ENCODE measurements around the gene KCNH3. TPM values are rescaled to one million over a fixed set of nuclear protein-coding genes. Genes with fewer than 3 reads are reported as not detected.

Gene KCNH3
- total RNA-seq, result 2.8 TPM
- 1.4 TPM for polyA plus RNA-seq (ENCODE audit: insufficient read depth, low read depth, low replicate concordance)
- long read RNA-seq, donor 1, partial matches to known transcripts, result 0 of 17 reads
- long read RNA-seq, donor 1, other reads (novel, unspliced or antisense), result 16 of 17 reads
- long read RNA-seq, donor 2, partial matches to known transcripts, result 18 of 18 reads
- long read RNA-seq, donor 2, other reads (novel, unspliced or antisense), result 0 of 18 reads
- long read RNA-seq, donor 3, partial matches to known transcripts, result 26 of 27 reads
- long read RNA-seq, donor 3, other reads (novel, unspliced or antisense), result 0 of 27 reads
- long read RNA-seq, donor 4, result 0 reads
- long read RNA-seq, donor 5, result 0 reads
- long read RNA-seq, donor 6, result 0 reads
- long read RNA-seq, donor 7, partial matches to known transcripts, result 2 of 6 reads
- long read RNA-seq, donor 7, other reads (novel, unspliced or antisense), result 3 of 6 reads
- long read RNA-seq, donor 8, partial matches to known transcripts, result 14 of 38 reads
- long read RNA-seq, donor 8, other reads (novel, unspliced or antisense), result 24 of 38 reads
- long read RNA-seq, donor 9, partial matches to known transcripts, result 0 of 1 reads
- long read RNA-seq, donor 9, other reads (novel, unspliced or antisense), result 0 of 1 reads
- long read RNA-seq, donor 10, result 0 reads

- no peak within 1 kb of the TSS for H3K27ac ChIP-seq (ENCODE audit: low read depth in 2 of 2, low read length in 2 of 2)
- peaks cover 0 to 15% (median 0%) of the 10 kb centered on the region in 3 donors for H3K4me1 ChIP-seq (ENCODE audit: control insufficient read depth in 2 of 3, insufficient read depth in 2 of 3, low read depth in 1 of 3, low read length in 3 of 3)
- no peak within 1 kb of the TSS for H3K9ac ChIP-seq (ENCODE audit: low read length in 3 of 3)
- no peak for FAIRE-seq
- peak; percentile 83 to 95 (median 92) for DNase-seq
- TF ChIP-seq CTCF (IDR thresholded peaks at IDR 0.05; ENCODE audit: borderline replicate concordance, extremely low read depth, insufficient read depth), result no peak
- H3K4me3 ChIP-seq (ENCODE audit: low read length in 3 of 3), result peak within 1 kb of the TSS in 2 of 3 donors; percentile 39 to 48
- peaks cover 6% of the 10 kb centered on the region for H3K27me3 ChIP-seq (ENCODE audit: control insufficient read depth, insufficient read depth, low read length)
- H3K36me3 ChIP-seq (ENCODE audit: control insufficient read depth in 2 of 3, insufficient read depth in 3 of 3, low read length in 3 of 3), result no peaks in the 10 kb centered on the region
- intact Hi-C loops (cut with DNase I), result no loop called here
- no peaks in the 10 kb centered on the region for H3K9me3 ChIP-seq (ENCODE audit: control insufficient read depth in 2 of 3, insufficient read depth in 1 of 3, low read length in 3 of 3)
Measured at GRCh38 chr12:49538510-49539403, at the start of gene KCNH3. Gene KCNH3 (plus strand): TSS chr12:49539030. CDS start chr12:49539417, 387 bp downstream.

GRCh38 chr12:49489154-49489553 lies 49.7 kb upstream of the KCNH3 start:
- H3K27me3 ChIP-seq (ENCODE audit: control insufficient read depth, insufficient read depth, low read length), result no peaks in the 10 kb centered on the region
- H3K36me3 ChIP-seq (ENCODE audit: control insufficient read depth in 2 of 3, insufficient read depth in 3 of 3, low read length in 3 of 3), result peaks cover 0 to 6% (median 0%) of the 10 kb centered on the region in 3 donors
- no peak overlapping the region for H3K27ac ChIP-seq (ENCODE audit: low read depth in 2 of 2, low read length in 2 of 2)
- no peak overlapping the region for H3K4me3 ChIP-seq (ENCODE audit: low read length in 3 of 3)
- H3K4me1 ChIP-seq (ENCODE audit: control insufficient read depth in 2 of 3, insufficient read depth in 2 of 3, low read depth in 1 of 3, low read length in 3 of 3), result no peaks in the 10 kb centered on the region
- intact Hi-C loops (cut with DNase I), result no loop called here
- DNase-seq, result no peak
- no peak for FAIRE-seq
- H3K9ac ChIP-seq (ENCODE audit: low read length in 3 of 3), result no peak overlapping the region
- no peaks in the 10 kb centered on the region for H3K9me3 ChIP-seq (ENCODE audit: control insufficient read depth in 2 of 3, insufficient read depth in 1 of 3, low read length in 3 of 3)
- no peak for TF ChIP-seq CTCF (IDR thresholded peaks at IDR 0.05; ENCODE audit: borderline replicate concordance, extremely low read depth, insufficient read depth)

- Histone ChIP-seq H3K36me3 (ENCODE audit: control insufficient read depth in 2 of 3, insufficient read depth in 3 of 3, low read length in 3 of 3) (peaks cover 0 to 8% (median 0%) of the 10 kb centered on the region in 3 donors), H3K9me3 (ENCODE audit: control insufficient read depth in 2 of 3, insufficient read depth in 1 of 3, low read length in 3 of 3) (no peaks in the 10 kb centered on the region), H3K4me3 (ENCODE audit: low read length in 3 of 3) (no peak overlapping the region), H3K27ac (ENCODE audit: low read depth in 2 of 2, low read length in 2 of 2) (no peak overlapping the region), H3K9ac (ENCODE audit: low read length in 3 of 3) (no peak overlapping the region), H3K27me3 (ENCODE audit: control insufficient read depth, insufficient read depth, low read length) (no peaks in the 10 kb centered on the region), H3K4me1 (ENCODE audit: control insufficient read depth in 2 of 3, insufficient read depth in 2 of 3, low read depth in 1 of 3, low read length in 3 of 3) (no peaks in the 10 kb centered on the region)
- TF ChIP-seq CTCF (IDR thresholded peaks at IDR 0.05; ENCODE audit: borderline replicate concordance, extremely low read depth, insufficient read depth), result no peak
- FAIRE-seq, result no peak
- intact Hi-C loops (cut with DNase I), result no loop called here
- DNase-seq, result no peak
Measured at GRCh38 chr12:49489720-49490119, 49.1 kb upstream of the KCNH3 start.

All from kidney (tissue), 22 donors.